ENCODE results near the gene MAPKAP1. TPM values are rescaled to one million over a fixed set of nuclear protein-coding genes. Genes with fewer than 3 reads are reported as not detected.

MAPKAP1 gene
- total and polyA plus RNA-seq, 9 of the 15 experiments (the other 6 are each of a cell fraction or from before 2014, with no cell fraction given) = 2.6 to 82.1 (median 61.1) TPM

DNA sequence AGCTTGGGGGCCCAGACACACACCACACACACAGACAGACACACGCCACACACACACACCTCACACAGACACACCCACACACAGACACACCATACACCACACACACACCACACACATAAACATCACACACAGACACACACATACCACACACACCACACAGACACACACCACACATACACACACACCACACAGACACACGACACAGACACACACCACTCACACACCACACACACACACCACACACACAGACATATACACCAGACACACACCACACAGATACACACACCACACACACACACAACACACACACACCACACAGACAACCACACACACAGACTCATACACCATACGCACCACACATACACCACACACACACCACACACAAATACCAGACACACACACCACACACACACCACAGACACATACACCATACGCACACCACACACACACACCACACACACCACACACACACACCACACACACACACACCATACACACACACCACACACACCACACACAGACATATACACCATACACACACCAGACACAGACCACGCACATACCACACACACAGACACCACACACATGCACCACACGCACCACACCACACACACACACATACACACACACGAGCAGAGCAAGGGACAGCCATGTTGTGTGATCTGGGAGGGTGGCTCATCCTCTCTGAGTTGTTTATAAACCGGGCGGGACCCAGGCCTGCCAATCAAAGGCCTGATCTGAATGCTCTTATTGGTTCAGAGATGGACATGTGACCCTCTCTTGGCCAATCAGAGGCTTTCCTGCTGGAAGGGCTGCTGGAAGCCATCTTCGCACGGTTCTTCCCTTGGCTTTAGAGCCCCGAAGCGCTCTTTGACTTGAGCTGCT lies 297.1 kb downstream of the MAPKAP1 start (continued):
- TF ChIP-seq ZBTB11 (CRISPR knock-in tag; IDR thresholded peaks at IDR 0.05) (no peak; a peak in 1 of 6 replicates), TAF9B (IDR thresholded peaks at IDR 0.05; ENCODE audit: partially characterized antibody) (no peak), CBX1 (IDR thresholded peaks at IDR 0.05; ENCODE audit: low read depth) (peak; percentile 94), ZNF239 (CRISPR knock-in tag; IDR thresholded peaks at IDR 0.05) (no peak), ZNF639 (CRISPR knock-in tag; conservative IDR thresholded peaks at IDR 0.05 in 1 of 2, IDR thresholded peaks at IDR 0.05 in 1 of 2) (no peak), BCOR (IDR thresholded peaks at IDR 0.05) (peak; percentile 85), ZNF184 (CRISPR knock-in tag; IDR thresholded peaks at IDR 0.05) (no peak), MITF (IDR thresholded peaks at IDR 0.05) (no peak), ZNF140 (CRISPR knock-in tag; IDR thresholded peaks at IDR 0.05) (no peak), CHCHD3 (CRISPR knock-in tag; IDR thresholded peaks at IDR 0.05) (no peak), DACH1 (IDR thresholded peaks at IDR 0.05; ENCODE audit: partially characterized antibody) (no peak), HSF4 (CRISPR knock-in tag; IDR thresholded peaks at IDR 0.05; ENCODE audit: borderline replicate concordance) (no peak)
- TF ChIP-seq, protein P1, sequence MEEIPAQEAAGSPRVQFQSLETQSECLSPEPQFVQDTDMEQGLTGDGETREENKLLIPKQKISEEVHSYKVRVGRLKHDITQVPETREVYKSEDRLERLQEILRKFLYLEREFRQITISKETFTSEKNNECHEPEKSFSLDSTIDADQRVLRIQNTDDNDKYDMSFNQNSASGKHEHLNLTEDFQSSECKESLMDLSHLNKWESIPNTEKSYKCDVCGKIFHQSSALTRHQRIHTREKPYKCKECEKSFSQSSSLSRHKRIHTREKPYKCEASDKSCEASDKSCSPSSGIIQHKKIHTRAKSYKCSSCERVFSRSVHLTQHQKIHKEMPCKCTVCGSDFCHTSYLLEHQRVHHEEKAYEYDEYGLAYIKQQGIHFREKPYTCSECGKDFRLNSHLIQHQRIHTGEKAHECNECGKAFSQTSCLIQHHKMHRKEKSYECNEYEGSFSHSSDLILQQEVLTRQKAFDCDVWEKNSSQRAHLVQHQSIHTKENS (CRISPR knock-in tag; IDR thresholded peaks at IDR 0.05) = no peak
- TF ChIP-seq, protein P2, sequence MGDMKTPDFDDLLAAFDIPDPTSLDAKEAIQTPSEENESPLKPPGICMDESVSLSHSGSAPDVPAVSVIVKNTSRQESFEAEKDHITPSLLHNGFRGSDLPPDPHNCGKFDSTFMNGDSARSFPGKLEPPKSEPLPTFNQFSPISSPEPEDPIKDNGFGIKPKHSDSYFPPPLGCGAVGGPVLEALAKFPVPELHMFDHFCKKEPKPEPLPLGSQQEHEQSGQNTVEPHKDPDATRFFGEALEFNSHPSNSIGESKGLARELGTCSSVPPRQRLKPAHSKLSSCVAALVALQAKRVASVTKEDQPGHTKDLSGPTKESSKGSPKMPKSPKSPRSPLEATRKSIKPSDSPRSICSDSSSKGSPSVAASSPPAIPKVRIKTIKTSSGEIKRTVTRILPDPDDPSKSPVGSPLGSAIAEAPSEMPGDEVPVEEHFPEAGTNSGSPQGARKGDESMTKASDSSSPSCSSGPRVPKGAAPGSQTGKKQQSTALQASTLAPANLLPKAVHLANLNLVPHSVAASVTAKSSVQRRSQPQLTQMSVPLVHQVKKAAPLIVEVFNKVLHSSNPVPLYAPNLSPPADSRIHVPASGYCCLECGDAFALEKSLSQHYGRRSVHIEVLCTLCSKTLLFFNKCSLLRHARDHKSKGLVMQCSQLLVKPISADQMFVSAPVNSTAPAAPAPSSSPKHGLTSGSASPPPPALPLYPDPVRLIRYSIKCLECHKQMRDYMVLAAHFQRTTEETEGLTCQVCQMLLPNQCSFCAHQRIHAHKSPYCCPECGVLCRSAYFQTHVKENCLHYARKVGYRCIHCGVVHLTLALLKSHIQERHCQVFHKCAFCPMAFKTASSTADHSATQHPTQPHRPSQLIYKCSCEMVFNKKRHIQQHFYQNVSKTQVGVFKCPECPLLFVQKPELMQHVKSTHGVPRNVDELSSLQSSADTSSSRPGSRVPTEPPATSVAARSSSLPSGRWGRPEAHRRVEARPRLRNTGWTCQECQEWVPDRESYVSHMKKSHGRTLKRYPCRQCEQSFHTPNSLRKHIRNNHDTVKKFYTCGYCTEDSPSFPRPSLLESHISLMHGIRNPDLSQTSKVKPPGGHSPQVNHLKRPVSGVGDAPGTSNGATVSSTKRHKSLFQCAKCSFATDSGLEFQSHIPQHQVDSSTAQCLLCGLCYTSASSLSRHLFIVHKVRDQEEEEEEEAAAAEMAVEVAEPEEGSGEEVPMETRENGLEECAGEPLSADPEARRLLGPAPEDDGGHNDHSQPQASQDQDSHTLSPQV (IDR thresholded peaks at IDR 0.05) = no peak

All from K562 (cell line).